ENCODE results near the gene LDLRAD3.

The LDLRAD3 gene

DNA sequence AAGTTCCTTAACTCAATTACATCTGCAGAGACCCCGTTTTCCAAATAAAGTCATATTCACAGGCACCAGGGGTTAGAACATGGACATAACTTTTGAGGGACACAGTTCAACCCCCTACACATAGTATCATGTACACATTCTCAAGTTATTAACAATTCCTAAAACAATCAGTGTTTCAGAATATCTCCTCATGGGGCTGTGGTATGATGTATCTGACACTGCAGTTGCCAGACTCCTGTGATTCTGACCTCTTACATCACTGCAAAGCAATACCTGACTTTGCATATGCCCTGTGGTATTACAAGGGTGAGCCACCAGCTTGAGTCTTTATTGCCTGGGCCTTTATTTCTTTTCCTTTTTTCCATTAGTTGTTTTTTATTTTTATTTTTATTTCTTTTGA lies 203.6 kb downstream of the LDLRAD3 start:
- no peak for DNase-seq

DNA sequence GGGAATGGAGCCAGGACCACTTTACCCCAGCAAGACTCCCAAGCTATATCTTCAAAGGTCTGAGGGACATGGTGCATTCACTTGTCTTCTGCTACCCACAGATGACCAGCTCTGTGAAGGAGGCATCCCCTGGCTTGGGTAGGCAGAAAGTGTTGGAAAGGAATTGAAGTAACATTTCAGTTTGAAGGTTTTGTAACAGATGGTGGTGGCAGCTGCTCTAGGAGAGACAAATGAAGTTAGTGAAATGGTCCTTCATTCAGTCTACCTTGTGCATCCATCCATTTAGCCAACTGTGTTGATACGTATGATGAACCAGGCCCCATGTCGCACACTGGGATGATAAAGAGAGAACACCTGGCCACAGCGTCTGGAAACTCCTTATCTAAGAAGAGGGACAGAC lies 204.8 kb downstream of the LDLRAD3 start:
- no peak for DNase-seq

DNA sequence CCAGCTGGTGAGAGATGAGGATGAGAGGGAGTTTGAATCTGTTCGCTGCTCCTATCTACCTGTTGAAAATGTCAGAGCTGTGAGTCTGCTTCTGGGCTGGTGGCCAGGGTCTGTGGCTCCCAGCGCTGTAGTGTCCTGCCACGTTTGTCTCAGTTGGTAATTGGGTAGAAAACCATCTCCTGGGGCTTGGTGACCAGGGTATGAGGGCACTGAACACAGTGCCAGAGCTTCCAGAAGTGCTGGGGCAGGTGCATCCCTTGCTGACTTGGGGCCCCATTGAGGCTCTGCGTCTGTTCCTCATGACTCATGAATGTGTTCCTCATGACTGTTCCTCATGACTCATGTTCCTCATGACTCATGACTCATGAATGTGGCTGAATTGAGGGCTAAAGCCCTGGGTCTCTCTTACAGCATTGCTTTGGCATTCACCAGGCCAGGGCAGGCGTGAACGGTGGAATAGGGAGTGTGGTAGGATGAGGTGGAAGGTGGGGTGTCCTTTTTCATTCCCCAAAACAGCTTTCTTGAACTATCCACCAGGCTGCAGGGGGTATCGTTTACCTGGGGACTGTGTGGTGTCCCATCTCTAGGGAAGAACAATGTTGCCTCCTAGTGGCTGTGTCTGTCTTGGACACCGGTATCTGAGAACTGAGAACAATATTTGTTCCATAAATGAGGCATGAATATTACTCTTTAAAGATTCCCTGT lies 205.8 kb downstream of the LDLRAD3 start:
- DNase-seq: no peak

DNA sequence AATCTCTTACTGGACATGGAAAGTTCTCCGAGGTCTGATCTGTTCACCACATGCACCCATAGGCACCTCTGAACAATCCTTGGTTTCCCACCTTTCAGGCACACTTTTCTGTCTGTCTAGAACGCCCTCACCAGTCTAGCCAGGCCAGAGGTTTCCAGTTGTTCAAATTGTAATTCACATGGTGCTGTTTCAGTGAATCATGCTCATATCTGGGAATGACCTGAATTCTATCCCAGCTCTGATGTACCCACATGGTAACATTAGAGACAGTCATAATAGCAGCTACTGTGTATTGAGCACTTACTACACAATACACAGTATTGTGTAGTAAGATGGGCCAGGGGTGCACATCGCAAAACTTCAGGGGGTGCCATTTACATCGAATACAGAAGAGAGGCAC lies 207.1 kb downstream of the LDLRAD3 start:
- no peak for DNase-seq

GRCh38 chr11:36151933-36152580 lies 208.2 kb downstream of the LDLRAD3 start:
- DNase-seq: no peak

DNA sequence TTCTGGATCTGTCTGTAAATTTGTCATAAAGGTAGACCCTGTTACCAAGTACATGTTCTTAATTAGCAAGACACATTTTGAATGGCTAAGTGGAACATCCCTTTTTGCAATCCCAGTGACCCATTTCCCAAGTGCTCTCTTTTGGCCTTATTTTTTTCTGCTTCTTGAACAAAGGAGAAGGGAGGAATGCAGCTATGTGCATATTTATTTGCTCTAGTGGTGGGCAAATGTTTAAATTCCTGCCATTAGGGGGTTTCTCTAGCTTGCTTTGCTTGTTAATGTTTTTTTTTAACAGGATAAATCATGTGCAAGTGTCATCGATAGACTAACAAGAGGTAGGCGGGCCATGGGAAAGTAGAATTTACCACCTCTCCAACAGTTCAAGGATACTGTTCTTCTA lies 209.7 kb downstream of the LDLRAD3 start:
- DNase-seq: no peak

GRCh38 chr11:36155124-36155561 lies 211.3 kb downstream of the LDLRAD3 start:
- no peak for DNase-seq

DNA sequence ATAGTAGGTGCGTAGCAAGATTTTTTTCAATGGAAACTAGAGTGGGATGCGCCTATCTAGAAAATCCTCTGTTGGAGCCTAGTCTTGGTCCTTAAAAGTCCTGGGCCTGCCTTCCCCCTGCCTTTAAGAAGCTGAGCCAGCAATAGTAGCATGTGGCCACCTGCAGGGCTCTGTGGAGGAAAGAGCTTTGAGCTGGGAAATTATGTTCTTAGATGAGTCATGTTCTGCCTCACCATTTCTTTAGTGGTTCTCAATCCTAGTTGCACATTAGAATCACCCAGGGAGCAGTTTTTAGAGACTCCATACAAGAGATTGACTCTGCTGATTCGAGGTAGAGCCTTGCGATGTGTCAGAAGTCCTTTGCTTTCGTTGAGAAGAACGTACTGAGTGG lies 211.9 kb downstream of the LDLRAD3 start:
- no peak for DNase-seq

- DNase-seq: no peak
Observed at GRCh38 chr11:36156161-36156816, 212.4 kb downstream of the LDLRAD3 start.

GRCh38 chr11:36156817-36157519 lies 213.1 kb downstream of the LDLRAD3 start:
- no peak for DNase-seq

GRCh38 chr11:36160091-36160490 lies 216.2 kb downstream of the LDLRAD3 start:
- no peak for DNase-seq

- no peak for DNase-seq
Observed at GRCh38 chr11:36161572-36161971, 217.7 kb downstream of the LDLRAD3 start.

DNA sequence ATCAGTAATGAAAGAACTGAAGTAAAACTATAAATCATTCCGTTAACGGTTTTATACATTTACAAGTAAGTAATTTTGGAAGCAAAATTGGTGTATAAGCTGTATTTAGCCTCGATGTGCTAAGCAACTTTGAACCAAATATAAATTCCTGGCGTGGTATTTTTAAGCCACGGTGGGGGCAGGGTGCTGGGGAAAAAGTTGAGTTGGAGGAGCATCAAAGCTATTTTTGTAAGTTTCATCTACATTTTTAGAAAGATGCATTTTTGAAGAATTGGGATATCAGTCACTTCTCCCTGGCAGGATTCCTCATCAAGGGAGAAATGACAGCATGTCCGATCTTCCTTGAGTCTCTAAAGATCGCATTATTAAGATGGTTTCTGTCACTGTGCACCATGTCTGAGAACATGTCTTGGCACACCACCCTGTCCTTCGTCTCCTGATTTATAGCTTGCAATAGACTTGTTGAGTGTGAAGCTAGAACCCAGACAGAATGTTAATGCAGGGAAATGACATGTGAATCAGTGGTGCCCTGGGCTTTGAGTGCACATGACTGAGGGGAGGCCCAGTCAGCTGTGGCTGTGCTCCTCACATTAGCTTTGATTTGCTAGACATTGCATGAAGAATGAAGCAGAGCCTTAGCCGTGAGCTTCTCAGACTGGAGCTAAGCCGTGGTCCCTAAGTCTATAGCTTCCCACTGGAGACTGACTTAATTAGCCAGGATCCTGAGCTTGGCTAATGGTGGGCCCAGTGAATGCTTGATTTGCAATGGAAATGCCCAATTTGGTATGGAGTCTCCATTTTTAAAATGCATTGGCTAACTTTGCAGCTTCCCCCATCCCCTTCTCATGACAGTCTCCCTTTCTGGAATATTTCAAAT lies 218.4 kb downstream of the LDLRAD3 start:
- no peak for DNase-seq

DNA sequence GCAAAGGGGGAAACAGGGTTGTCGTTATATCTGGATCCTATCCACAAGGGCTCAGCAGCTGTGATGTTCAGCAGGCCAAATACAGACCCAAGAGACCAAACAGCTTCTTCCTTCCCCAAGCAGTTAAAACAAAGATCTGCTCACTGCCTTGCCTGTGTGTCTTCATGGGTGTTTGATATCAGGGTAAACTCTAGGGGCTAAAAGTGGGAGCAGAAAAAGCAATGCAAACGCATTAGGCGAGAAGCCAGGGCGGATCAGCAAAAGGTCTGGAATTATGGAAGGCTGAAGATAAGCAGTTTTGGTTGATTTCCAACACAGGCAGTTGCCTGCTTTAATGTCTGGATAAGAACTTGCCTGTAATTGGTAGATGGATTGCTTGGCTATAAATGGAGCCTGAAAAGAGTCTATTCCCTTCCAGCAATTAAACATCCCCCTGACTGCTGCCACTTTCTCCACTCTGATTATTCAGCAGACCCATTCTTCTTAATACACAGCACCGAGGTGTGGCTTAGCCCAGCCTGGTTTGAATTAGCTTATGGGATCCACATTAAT lies 219.1 kb downstream of the LDLRAD3 start:
- DNase-seq: no peak

- no peak for DNase-seq
Observed at GRCh38 chr11:36164506-36165250, 220.8 kb downstream of the LDLRAD3 start.

- no peak for DNase-seq
Observed at GRCh38 chr11:36165621-36166397, 221.9 kb downstream of the LDLRAD3 start.

DNA sequence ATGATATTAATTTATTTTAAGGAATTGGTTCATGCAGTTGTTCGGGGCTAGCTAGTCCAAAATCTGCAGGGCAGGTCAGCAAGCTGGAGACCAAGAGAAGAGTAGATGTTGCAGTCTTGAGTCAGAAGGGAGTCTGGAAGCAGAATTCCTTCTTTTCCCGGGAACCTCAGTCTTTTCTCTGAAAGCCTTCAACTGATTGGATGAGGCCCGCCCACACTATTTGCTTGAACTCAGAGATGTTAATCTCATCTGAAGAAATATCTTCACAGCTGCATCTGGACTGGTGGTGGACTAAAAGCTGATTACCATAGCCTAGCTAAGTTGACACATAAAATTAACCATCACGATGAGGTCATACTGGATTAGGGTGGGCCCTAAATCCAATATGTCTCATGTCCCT lies 223.2 kb downstream of the LDLRAD3 start:
- no peak for DNase-seq

DNA sequence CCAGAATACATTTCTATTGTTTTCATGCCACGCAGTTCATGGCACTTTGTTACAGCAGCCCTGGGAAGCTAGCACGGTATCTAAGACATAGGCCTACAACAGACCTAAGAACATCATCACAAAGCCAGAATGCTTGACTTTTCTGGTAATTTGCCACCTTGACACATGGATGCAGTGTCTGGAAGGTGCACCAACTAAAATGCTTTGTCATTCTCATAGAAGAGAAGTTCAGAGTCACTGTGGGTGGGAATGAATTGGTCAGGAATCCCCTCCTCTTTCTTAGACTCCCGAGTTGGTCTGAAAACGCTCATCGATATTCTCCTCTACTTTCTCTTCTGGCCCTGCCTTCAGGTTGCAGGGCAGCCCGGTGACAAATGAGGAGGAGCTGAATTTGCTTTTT lies 223.9 kb downstream of the LDLRAD3 start:
- DNase-seq: no peak

DNA sequence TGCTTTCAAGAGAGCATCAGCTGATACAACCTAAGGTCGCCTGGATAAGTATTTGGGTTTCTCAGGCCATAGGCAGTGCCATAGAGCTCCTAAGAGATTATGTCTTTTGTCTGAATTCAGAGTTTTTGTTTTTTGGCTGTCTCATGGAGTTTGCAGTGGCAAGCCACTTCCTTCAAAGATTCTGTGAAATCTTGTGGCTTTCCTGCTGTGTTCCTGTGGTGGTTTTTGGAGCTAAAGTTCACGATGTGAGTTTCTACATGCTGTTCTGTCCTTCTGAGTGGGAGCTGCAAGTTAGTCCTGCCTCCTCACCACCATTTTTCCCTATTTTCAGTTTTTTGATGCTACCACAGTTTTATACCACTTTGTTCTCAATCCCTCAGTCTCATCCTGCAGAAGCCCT lies 234.0 kb downstream of the LDLRAD3 start:
- no peak for DNase-seq

DNA sequence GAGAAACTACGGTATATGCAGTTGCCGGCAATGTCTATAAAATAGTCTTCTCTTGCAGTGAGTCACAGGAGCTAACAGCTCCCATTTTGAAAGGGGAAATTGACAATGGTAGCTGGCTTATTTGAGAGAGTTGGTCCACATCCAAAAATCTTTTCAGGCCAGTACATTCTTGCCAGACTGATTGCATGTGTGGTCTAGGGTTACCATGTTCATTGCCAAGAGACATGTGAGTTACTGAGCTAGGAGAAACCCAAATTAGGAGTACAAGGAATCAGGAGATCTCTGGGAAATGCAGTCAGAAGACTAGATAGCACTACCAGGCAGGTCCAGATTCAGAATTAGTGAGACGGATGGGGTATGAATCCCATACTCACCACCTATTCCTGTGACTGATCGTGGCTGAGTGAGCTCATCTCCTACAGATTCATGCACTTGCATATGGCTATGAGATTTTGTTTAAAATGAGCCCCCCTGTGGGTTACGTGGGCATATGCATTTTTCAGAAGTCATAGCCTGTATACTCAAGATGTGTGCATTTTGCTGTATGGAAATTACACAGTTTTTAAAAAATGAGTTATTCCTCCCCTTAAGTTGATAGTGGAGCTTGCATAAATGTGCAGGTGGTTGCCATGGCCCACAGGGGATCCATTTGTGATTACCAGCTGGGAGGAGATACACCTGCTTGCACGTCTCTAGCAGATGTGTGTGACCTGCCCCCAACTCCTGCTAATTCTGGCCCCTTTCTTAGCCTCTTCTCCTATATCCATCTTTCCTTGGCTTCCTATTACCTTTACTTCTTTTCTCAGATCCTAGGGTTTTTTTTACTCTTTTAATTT lies 242.7 kb downstream of the LDLRAD3 start:
- DNase-seq: no peak
